GM12864 (cell line): ENCODE measurements around the gene MAPRE2.

Experiments
- DNase-seq: peaks from one replicate; pipeline ENCODE4 v3.0.0-alpha.2; 2011; ENCODE audit warnings: low read depth
- H3K4me3 ChIP-seq: 2 replicates; pipeline ENCODE4 v1.5.1; 2011; ENCODE audit warnings: mild to moderate bottlenecking, low read depth, low read length, control low read depth
- TF ChIP-seq, protein P1 (sequence below): IDR thresholded peaks from 2 replicates; pipeline ENCODE4 v1.5.1; 2011; ENCODE audit warnings: low read depth, mild to moderate bottlenecking, moderate library complexity, low read length, control low read depth, inconsistent platforms; ENCODE audit errors: missing control alignments

Gene MAPRE2

DNA sequence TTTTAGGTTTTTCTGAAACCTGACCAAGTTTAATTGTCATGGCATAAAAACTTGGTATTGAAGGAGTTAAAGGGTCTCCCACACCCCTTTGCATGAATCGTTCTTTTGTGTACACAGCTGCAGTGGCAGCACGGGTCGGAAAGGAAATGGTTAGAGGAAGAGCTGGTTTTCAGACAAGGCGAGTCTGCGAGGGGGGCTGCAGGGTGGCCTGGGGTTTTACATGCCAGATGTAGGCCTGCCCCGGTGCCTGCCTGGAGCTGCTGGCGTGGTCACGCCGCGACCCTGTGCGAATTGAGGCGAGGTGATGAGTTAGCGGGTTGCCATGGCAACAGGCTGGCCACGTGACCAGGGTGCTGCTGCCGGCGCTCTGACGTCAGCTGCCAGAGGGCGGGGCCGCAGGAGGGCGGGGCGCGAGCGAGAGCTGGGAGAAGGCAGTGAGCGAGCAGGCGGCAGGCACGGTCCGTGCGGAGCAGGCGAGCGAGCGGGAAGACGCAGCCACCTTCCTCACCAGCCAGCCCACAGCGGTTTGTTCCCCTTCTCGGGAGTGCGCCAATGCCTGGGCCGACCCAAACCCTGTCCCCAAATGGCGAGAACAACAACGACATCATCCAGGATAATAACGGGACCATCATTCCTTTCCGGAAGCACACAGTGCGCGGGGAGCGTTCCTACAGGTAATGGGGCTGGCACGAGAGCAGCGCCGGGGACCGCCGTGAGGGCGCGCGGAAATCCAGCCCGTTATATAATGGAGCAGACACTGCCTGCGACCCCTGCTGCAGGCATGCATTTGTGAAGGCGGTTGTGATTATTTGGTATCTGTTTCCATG is at the start of gene MAPRE2:
Gene MAPRE2, plus strand, starts transcription at position 426 of the 827 bp plus-strand sequence. Its CDS starts 127 bp downstream, at position 553.
- peak within 1 kb of the TSS; percentile 81 for H3K4me3 ChIP-seq
- TF ChIP-seq, protein P1, sequence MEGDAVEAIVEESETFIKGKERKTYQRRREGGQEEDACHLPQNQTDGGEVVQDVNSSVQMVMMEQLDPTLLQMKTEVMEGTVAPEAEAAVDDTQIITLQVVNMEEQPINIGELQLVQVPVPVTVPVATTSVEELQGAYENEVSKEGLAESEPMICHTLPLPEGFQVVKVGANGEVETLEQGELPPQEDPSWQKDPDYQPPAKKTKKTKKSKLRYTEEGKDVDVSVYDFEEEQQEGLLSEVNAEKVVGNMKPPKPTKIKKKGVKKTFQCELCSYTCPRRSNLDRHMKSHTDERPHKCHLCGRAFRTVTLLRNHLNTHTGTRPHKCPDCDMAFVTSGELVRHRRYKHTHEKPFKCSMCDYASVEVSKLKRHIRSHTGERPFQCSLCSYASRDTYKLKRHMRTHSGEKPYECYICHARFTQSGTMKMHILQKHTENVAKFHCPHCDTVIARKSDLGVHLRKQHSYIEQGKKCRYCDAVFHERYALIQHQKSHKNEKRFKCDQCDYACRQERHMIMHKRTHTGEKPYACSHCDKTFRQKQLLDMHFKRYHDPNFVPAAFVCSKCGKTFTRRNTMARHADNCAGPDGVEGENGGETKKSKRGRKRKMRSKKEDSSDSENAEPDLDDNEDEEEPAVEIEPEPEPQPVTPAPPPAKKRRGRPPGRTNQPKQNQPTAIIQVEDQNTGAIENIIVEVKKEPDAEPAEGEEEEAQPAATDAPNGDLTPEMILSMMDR = no peak
- peak; percentile 83 for DNase-seq

DNA sequence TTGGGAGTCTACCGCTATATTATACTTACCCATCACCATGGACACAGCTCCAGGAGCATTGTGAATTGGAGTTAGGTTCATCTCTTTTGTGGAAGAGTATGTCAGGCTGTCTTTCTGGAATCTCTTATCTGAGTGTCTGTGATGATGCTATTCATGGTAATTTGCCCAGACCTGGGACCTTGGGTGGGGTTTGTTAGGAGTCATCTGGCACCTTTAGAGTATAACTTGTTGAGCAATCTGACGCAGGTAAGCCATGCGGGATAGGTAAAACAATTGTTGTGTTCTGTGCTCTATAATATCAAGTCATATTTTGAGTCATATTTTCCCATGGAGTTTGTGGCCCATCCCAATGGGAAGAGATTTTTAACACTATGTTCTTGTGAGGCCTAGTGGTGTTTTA is 49.7 kb upstream of the MAPRE2 start:
- DNase-seq = no peak

GRCh38 chr18:34993289-34993688 is 47.9 kb upstream of the MAPRE2 start:
- no peak for DNase-seq
- no peak overlapping the region for H3K4me3 ChIP-seq
- TF ChIP-seq, protein P1 = no peak

More for the DNA sequence above, 49.7 kb upstream of the MAPRE2 start:
- no peak overlapping the region for H3K4me3 ChIP-seq
- TF ChIP-seq, protein P1 = no peak

- TF ChIP-seq, protein P1 = no peak
- H3K4me3 ChIP-seq = no peak overlapping the region
- DNase-seq = no peak
Measured at GRCh38 chr18:34995746-34996145, 45.5 kb upstream of the MAPRE2 start.

GRCh38 chr18:34998661-34999060 is 42.6 kb upstream of the MAPRE2 start:
- DNase-seq = no peak
- TF ChIP-seq, protein P1 = no peak
- no peak overlapping the region for H3K4me3 ChIP-seq

- no peak overlapping the region for H3K4me3 ChIP-seq
- TF ChIP-seq, protein P1 = no peak
- DNase-seq = no peak
Measured at GRCh38 chr18:34999756-35000289, 41.4 kb upstream of the MAPRE2 start.
